Left lung (tissue), 10 donors: ENCODE data around the gene DLL4. TPM values are rescaled to one million over a fixed set of nuclear protein-coding genes. Genes with fewer than 3 reads are reported as not detected.

Experiments
- ATAC-seq: fragments of 200-7000 bp; cut with Tn5 transposase; one replicate; pipeline ENCODE4 v1.9.1; 2020; ENCODE audit warnings: moderate library complexity
- DNase-seq, 4 donors: peaks; one replicate each; pipeline ENCODE4 v3.0.0-alpha.2; 2013 to 2020
- H3K27ac ChIP-seq, 2 donors: fragments of 200-600 bp; sonication (generic) in 1 of 2; one replicate each; pipeline versions ENCODE4 v1.5.0 to v1.8.0; 2020 to 2021
- H3K27me3 ChIP-seq, 2 donors: fragments of 200-600 bp; sonication (generic) in 1 of 2; one replicate each; pipeline versions ENCODE4 v1.5.0 to v1.8.0; 2020 to 2021
- H3K36me3 ChIP-seq, 2 donors: fragments of 200-600 bp; sonication (generic) in 1 of 2; one replicate each; pipeline versions ENCODE4 v1.5.0 to v1.8.0; 2020 to 2021
- H3K4me1 ChIP-seq, 2 donors: fragments of 200-600 bp; one replicate each; pipeline ENCODE4 v1.8.0; 2021
- H3K4me3 ChIP-seq, 2 donors: fragments of 200-600 bp; sonication (generic) in 1 of 2; one replicate each; pipeline versions ENCODE4 v1.5.0 to v1.8.0; 2020 to 2021; ENCODE audit warnings: mild to moderate bottlenecking in 1 of 2
- H3K9me3 ChIP-seq, 2 donors: fragments of 200-600 bp; sonication (generic) in 1 of 2; one replicate each; pipeline versions ENCODE4 v1.5.0 to v1.8.0; 2020 to 2021
- CTCF ChIP-seq, 2 donors: fragments of 200-600 bp; sonication (generic) in 1 of 2; IDR thresholded peaks; one replicate each; pipeline versions ENCODE4 v1.5.0 to v1.8.0; 2021; ENCODE audit warnings: antibody characterized with exemption in 2 of 2
- intact Hi-C, 2 donors: fragments of 100-400 bp; cut with DNase I; formaldehyde crosslinking; loops; one replicate each; pipeline versions ENCODE4 v1.11.2 to v1.14.2; 2022
- polyA plus RNA-seq, 6 donors: library from polyadenylated mRNA; unstranded; fragments of 120-200 nt; gene quantifications; one replicate each; pipeline ENCODE4 v1.2.1, GENCODE V29; 2013; ENCODE audit not compliant: insufficient read length in 6 of 6
- total RNA-seq, 2 donors: library from RNA; stranded (reverse); fragmentation: NEBNext Ultra II Directional; extraction: Animal tissue kit (Norgen Biotek cat#: 25700); gene quantifications; one replicate each; pipeline ENCODE4 v1.2.1, GENCODE V29; 2021
- donor health status: DM: no; HTN: yes; CAD: no.
- donor health status: DM: no; HTN: no; CAD: no.

DLL4 gene
- total and polyA plus RNA-seq, 8 donors: 10.4 to 23.7 (median 18.7) TPM

- H3K4me3 ChIP-seq: no peak overlapping the region
- H3K27me3 ChIP-seq: no peaks in the 10 kb centered on the region
- H3K36me3 ChIP-seq: no peaks in the 10 kb centered on the region
- DNase-seq: no peak
- ATAC-seq: no peak
- H3K9me3 ChIP-seq: no peaks in the 10 kb centered on the region
- peak overlapping the region in 1 of 2 donors; percentile 58 for H3K27ac ChIP-seq
- H3K4me1 ChIP-seq: peaks cover 11 to 49% of the 10 kb centered on the region in 2 donors
- intact Hi-C loops: no loop called here
- no peak for TF ChIP-seq CTCF (IDR thresholded peaks at IDR 0.05)
Measured at GRCh38 chr15:40911693-40912092, 17.4 kb upstream of the DLL4 start.

GRCh38 chr15:40912478-40912877 lies 16.7 kb upstream of the DLL4 start:
- peaks cover 3 to 42% of the 10 kb centered on the region in 2 donors for H3K4me1 ChIP-seq
- no peaks in the 10 kb centered on the region for H3K36me3 ChIP-seq
- H3K27me3 ChIP-seq: no peaks in the 10 kb centered on the region
- DNase-seq (no peak), ATAC-seq (no peak)
- H3K4me3 ChIP-seq: no peak overlapping the region
- TF ChIP-seq CTCF (IDR thresholded peaks at IDR 0.05): no peak
- H3K9me3 ChIP-seq: no peaks in the 10 kb centered on the region
- intact Hi-C loops: no loop called here
- H3K27ac ChIP-seq: no peak overlapping the region

- ATAC-seq: no peak
- Histone ChIP-seq H3K4me1 (peaks cover 0 to 37% of the 10 kb centered on the region in 2 donors), H3K4me3 (no peak overlapping the region), H3K9me3 (no peaks in the 10 kb centered on the region), H3K27me3 (no peaks in the 10 kb centered on the region), H3K36me3 (no peaks in the 10 kb centered on the region), H3K27ac (no peak overlapping the region)
- no peak for TF ChIP-seq CTCF (IDR thresholded peaks at IDR 0.05)
- intact Hi-C loops: no loop called here
- DNase-seq: no peak
Measured at GRCh38 chr15:40914013-40914412, 15.1 kb upstream of the DLL4 start.

- Histone ChIP-seq H3K4me3 (no peak overlapping the region), H3K36me3 (no peaks in the 10 kb centered on the region), H3K27ac (peak overlapping the region; percentile 29 to 45), H3K27me3 (no peaks in the 10 kb centered on the region), H3K9me3 (no peaks in the 10 kb centered on the region), H3K4me1 (peaks cover 0 to 36% of the 10 kb centered on the region in 2 donors)
- DNase-seq (no peak), ATAC-seq (no peak)
- TF ChIP-seq CTCF (IDR thresholded peaks at IDR 0.05): no peak
- intact Hi-C loops: no loop called here
Measured at GRCh38 chr15:40914486-40914885, 14.7 kb upstream of the DLL4 start.

GRCh38 chr15:40915116-40915661 lies 14.0 kb upstream of the DLL4 start:
- intact Hi-C loops: no loop called here
- no peak for DNase-seq
- H3K27me3 ChIP-seq: no peaks in the 10 kb centered on the region
- no peak for TF ChIP-seq CTCF (IDR thresholded peaks at IDR 0.05)
- H3K4me1 ChIP-seq: peaks cover 0 to 34% of the 10 kb centered on the region in 2 donors
- no peak overlapping the region for H3K4me3 ChIP-seq
- H3K27ac ChIP-seq: peak overlapping the region; percentile 33 to 45
- no peaks in the 10 kb centered on the region for H3K36me3 ChIP-seq
- no peak for ATAC-seq
- no peaks in the 10 kb centered on the region for H3K9me3 ChIP-seq
